IPS-20b (cell line): Measurements from ENCODE around the gene NIBAN1.
A peak's percentile ranks its signal among the peaks of the same experiment; 100 is the strongest.

Experiments used
- H3K27ac ChIP-seq: one replicate; pipeline ENCODE4 v1.5.1; 2013; ENCODE audit warnings: low read length
- H3K27me3 ChIP-seq: 2 replicates; pipeline ENCODE4 v1.6.1; 2013; ENCODE audit warnings: mild to moderate bottlenecking, low read length, inconsistent platforms; ENCODE audit not compliant: insufficient read depth
- H3K36me3 ChIP-seq: 2 replicates; pipeline ENCODE4 v1.6.1; 2013; ENCODE audit warnings: low read depth, mild to moderate bottlenecking, inconsistent platforms, low read length, moderate library complexity; ENCODE audit not compliant: insufficient read depth
- H3K4me1 ChIP-seq: 2 replicates; pipeline ENCODE4 v1.6.1; 2013; ENCODE audit warnings: mild to moderate bottlenecking, control low read depth, inconsistent platforms, low read length, moderate library complexity; ENCODE audit not compliant: insufficient read depth
- H3K4me3 ChIP-seq: 2 replicates; pipeline ENCODE4 v1.5.1; 2013; ENCODE audit warnings: mild to moderate bottlenecking, low read length, inconsistent platforms
- H3K9ac ChIP-seq: 2 replicates; pipeline ENCODE4 v1.6.1; 2013; ENCODE audit warnings: low read depth, mild to moderate bottlenecking, inconsistent platforms, low read length, moderate library complexity
- H3K9me3 ChIP-seq: 2 replicates; pipeline ENCODE4 v1.6.1; 2013; ENCODE audit warnings: mild to moderate bottlenecking, low read depth, low read length, inconsistent platforms; ENCODE audit not compliant: insufficient read depth

Gene NIBAN1

DNA sequence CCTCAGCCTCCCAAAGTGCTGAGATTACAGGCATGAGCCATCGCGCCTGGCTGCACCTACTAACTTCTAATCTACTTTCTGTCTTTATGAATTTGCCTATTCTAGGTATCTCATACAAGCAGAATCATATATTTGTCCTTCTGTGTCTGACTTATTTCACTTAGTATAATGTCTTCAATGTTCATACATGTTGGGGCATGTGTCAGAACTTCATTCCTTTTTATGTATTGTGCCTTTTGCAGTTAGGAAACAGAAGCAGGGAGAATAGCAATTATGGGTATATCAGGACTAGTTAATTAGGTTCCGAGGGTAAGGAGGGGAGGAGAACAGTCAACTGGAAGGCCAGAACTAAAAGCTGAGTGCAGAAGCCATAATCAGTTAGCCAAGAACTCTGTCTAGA, 18.0 kb upstream of the NIBAN1 start:
- Histone ChIP-seq H3K27me3 (no peaks in the 10 kb centered on the region), H3K27ac (no peak overlapping the region), H3K9ac (no peak overlapping the region), H3K4me3 (no peak overlapping the region), H3K9me3 (no peaks in the 10 kb centered on the region), H3K4me1 (no peaks in the 10 kb centered on the region; the same call in 1 of the 2 replicates), H3K36me3 (no peaks in the 10 kb centered on the region)

DNA sequence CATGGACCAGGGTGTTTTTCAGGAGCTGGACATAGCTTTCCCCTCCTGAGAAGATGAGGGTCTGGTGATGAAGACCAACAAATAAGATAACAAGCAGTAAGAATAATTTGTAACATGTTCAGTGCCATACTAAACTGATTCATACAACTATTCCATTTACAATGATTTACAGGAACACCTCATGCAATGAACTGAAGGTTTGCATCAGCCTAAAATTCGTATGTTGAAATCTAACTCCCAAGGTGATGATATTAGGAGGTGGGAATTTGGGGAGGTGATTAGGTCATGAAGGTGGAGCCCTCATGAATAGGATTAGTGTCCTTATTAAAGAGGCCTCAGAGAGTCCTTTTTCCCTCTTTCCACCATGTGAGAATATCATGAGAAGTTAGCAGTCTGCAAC, 15.9 kb upstream of the NIBAN1 start:
- H3K27me3 ChIP-seq, result no peaks in the 10 kb centered on the region
- no peak overlapping the region for H3K27ac ChIP-seq
- no peaks in the 10 kb centered on the region; the same call in 1 of the 2 replicates for H3K4me1 ChIP-seq
- no peaks in the 10 kb centered on the region for H3K9me3 ChIP-seq
- no peak overlapping the region for H3K4me3 ChIP-seq
- H3K36me3 ChIP-seq, result no peaks in the 10 kb centered on the region
- no peak overlapping the region for H3K9ac ChIP-seq

DNA sequence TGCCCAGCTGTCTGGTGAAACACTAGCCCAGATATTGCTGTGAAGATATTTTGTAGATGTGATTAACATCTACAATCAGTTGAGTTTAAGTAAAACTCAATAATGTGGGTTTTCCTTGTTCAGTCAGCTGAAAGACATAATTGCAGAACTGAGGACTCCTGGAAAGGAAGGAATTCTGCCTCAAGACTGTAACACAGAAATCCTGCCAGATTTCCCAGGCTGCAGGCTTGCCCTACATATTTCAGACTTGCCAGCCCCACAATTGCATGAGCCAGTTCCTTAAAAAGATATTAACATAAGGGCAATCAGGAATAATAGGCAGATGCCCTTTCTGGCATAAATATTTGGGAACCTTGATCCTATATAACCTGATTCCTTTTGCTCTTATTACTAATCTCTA, 14.2 kb upstream of the NIBAN1 start:
- no peaks in the 10 kb centered on the region for H3K9me3 ChIP-seq
- H3K27me3 ChIP-seq, result no peaks in the 10 kb centered on the region
- H3K36me3 ChIP-seq, result no peaks in the 10 kb centered on the region
- no peaks in the 10 kb centered on the region for H3K4me1 ChIP-seq
- no peak overlapping the region for H3K27ac ChIP-seq
- no peak overlapping the region for H3K4me3 ChIP-seq
- no peak overlapping the region for H3K9ac ChIP-seq

DNA sequence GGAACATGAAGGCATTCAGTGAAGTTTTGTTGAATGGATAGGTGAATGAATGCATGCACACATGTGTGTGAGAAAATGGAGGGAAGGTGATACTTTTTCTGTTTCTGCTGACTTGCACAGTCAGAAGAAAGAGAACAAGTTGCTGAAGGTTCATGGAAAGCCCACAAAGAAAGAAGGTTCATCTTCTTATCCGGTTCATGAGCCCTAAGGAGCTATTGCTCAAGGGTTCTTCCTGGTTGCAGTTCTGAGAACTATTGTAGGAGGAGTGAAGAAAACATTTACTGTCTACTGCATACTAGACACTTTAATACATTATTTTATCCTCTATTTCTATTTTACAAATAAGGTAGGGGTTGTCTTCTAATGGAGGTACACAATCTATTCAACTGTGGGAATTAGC, 13.4 kb upstream of the NIBAN1 start:
- H3K36me3 ChIP-seq, result no peaks in the 10 kb centered on the region
- H3K9ac ChIP-seq, result no peak overlapping the region
- no peak overlapping the region for H3K27ac ChIP-seq
- no peaks in the 10 kb centered on the region for H3K4me1 ChIP-seq
- H3K27me3 ChIP-seq, result no peaks in the 10 kb centered on the region
- no peaks in the 10 kb centered on the region for H3K9me3 ChIP-seq
- H3K4me3 ChIP-seq, result no peak overlapping the region

DNA sequence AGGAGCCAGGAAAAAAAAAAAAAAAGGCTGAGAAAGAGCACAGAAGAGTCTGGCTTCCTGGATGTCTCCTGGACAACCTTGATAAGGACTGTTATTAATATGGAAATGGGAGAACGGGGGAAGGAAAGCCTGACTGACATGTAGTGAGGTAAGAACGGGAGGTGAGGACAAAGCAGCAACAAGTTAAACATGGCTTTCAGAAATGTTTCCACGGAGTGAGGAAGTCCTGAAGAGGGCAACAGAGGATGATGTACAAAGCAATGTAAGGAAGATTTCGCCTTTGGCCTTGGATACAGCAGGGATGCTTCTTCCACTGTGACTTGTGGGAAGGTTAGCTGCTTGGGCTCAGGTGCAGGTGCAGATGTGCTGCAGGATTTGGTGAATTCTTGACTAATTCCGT, 11.9 kb upstream of the NIBAN1 start:
- Histone ChIP-seq H3K4me3 (no peak overlapping the region), H3K4me1 (no peaks in the 10 kb centered on the region), H3K9me3 (no peaks in the 10 kb centered on the region), H3K27ac (no peak overlapping the region), H3K9ac (no peak overlapping the region), H3K27me3 (no peaks in the 10 kb centered on the region), H3K36me3 (no peaks in the 10 kb centered on the region)

DNA sequence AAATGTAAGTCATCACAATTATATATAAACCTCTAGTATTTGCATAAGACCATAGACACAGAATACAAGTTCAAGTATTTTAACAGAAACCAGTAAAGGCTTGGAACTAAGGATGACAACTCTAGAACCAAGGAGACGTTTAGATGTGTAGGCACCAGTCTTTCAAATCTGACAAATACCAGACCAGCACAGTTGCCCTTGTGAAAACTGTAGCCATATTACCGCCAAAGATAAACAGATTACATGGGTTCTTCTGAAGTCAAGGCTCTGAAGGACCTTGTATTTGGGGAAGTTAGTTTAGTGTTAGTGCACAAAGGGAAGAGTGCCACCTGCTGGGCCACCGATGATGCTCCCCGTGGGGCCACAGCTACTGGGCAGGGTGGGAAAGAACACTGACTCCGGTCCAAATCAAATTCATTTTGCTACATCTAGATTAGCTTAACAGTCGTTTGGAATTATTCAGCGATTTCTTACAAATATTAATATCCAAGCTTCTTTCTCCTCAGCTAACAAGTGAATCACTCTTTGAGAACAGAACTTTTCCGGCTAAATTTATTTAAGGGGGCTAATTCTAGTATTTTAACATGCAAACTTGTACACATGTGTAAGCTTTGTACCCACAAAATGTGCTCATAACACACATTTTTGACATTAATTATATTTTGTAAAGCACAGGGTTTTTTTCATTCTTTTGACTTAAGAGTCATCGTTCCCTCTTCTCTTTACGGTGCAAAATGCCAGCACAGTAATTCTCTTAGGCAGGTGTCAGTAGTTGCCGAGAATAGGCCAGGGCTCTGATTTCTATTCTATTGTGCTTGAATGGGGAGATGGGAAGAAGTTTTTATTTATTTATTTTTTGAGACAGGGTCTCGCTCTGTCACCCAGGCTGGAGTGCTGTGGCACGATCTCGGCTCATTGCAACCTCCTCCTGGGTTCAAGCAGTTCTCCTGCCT, 8.0 kb upstream of the NIBAN1 start:
- H3K9ac ChIP-seq, result no peak overlapping the region
- no peaks in the 10 kb centered on the region for H3K4me1 ChIP-seq
- H3K9me3 ChIP-seq, result no peaks in the 10 kb centered on the region
- no peak overlapping the region for H3K4me3 ChIP-seq
- no peaks in the 10 kb centered on the region for H3K27me3 ChIP-seq
- H3K36me3 ChIP-seq, result no peaks in the 10 kb centered on the region
- H3K27ac ChIP-seq, result no peak overlapping the region

DNA sequence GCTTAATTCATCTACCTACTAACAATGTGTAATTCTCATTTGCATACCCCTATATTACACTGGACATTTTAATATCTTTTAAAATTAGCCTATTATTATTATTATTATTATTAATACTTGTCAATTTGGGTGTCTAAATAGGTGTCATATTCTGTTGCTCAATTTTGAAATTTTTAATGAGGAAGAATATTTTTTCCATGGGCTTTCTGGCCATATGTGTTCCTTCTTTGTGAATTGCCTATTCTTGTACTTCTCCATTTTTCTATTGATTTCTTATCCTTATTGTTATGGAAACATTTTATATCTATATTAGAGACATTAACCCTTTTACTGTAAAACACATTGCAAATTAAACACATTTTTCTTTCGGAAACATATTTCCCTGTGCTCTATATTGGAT, 6.4 kb upstream of the NIBAN1 start:
- Histone ChIP-seq H3K9ac (no peak overlapping the region), H3K36me3 (no peaks in the 10 kb centered on the region), H3K27me3 (peaks cover 8% of the 10 kb centered on the region), H3K4me3 (no peak overlapping the region), H3K4me1 (no peaks in the 10 kb centered on the region), H3K27ac (no peak overlapping the region), H3K9me3 (no peaks in the 10 kb centered on the region)

GRCh38 chr1:184975208-184975870, 1.0 kb upstream of the NIBAN1 start:
- no peaks in the 10 kb centered on the region for H3K36me3 ChIP-seq
- no peak overlapping the region for H3K4me3 ChIP-seq
- H3K27ac ChIP-seq, result no peak overlapping the region
- H3K9ac ChIP-seq, result no peak overlapping the region
- peaks cover 5% of the 10 kb centered on the region; the same call in 1 of the 2 replicates for H3K4me1 ChIP-seq
- H3K27me3 ChIP-seq, result peaks cover 52% of the 10 kb centered on the region
- H3K9me3 ChIP-seq, result no peaks in the 10 kb centered on the region

- H3K27me3 ChIP-seq, result peaks cover 52% of the 10 kb centered on the region
- H3K9me3 ChIP-seq, result no peaks in the 10 kb centered on the region
- no peak overlapping the region for H3K27ac ChIP-seq
- peak overlapping the region; percentile 88 for H3K4me3 ChIP-seq
- H3K9ac ChIP-seq, result peak overlapping the region; percentile 81; the same call in 1 of the 2 replicates
- peaks cover 7% of the 10 kb centered on the region; the same call in 1 of the 2 replicates for H3K4me1 ChIP-seq
- H3K36me3 ChIP-seq, result no peaks in the 10 kb centered on the region
Measured at GRCh38 chr1:184974837-184975115, 468 bp upstream of the NIBAN1 start.

DNA sequence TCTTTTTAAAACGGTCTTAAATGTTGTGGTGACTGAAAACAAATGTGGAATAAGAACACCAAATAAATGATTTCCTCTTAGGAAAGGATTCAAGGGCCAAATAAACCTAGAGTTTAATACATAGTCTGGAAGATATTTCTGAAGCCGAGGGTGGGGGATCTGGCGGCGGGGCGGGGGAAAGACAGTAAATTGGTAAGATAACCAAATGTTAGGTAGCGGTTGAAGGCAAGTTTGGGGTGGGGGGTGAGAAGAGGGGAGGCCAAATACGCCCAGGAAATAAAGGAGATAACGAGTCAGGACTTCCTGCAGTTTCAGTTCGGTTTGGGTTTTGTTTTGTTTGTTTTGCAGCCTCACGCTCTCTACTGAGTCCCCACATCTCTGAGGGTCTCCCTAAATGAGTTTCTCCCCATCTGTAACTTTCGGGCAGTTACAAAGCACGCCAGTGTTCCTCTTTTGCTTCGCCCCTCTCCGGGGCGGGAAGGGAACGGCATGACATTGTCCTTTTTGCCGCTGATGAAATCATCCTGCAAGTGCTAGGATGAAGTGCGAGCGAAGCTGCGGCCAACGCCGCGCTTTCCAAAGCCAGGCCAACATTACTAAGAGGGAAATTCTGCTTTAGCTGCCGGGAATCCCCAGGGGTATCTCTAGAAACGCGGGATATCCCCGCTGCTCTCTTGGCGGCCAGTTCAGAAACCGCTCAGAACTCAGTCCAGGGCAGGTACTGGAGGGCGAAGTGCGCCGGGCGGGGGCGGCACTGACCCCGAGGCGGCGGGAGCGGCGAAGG, 844 bp downstream of the NIBAN1 start:
- Histone ChIP-seq H3K36me3 (no peaks in the 10 kb centered on the region), H3K27ac (no peak overlapping the region), H3K9me3 (no peaks in the 10 kb centered on the region), H3K9ac (peak overlapping the region; percentile 81), H3K27me3 (peaks cover 52% of the 10 kb centered on the region), H3K4me1 (peaks cover 13% of the 10 kb centered on the region; the same call in 1 of the 2 replicates), H3K4me3 (peak overlapping the region; percentile 88)

DNA sequence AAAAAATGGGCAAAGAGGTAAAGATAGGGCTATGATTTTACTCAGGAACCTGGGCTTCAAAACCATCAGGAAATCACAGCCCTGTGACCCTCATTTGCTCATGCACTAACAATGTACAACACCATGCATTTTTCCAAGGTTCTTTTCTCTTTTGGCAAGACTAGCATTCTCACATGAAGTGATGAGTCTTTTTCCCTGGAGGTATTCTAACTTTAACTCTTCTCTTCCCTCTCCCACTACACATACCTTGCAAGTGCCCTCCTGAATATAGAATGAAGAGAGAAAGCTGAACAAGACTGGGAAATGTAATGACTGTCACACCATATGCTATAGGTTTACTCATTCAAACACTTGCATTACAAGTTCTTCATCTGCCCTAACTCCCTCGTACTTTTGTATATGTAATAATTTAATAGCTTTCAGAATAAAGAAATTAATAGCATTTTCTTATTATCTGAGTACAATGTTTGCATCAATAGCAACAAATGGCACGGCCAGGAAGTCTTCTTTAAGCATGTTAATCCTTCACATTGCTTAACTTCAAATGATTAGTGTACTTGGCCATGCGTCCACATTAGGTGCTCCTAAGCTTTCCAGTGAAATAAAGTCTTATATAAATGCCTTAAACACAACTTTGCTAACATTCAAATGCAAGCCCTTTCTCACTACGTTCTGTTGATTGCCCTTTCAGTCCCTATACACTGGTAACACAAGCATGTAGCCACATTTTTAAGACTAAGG, 1.8 kb downstream of the NIBAN1 start:
- Histone ChIP-seq H3K9ac (peak overlapping the region; percentile 81; the same call in 1 of the 2 replicates), H3K4me3 (peak overlapping the region; percentile 88), H3K27me3 (peaks cover 52% of the 10 kb centered on the region), H3K36me3 (no peaks in the 10 kb centered on the region), H3K27ac (no peak overlapping the region), H3K4me1 (peaks cover 13% of the 10 kb centered on the region; the same call in 1 of the 2 replicates), H3K9me3 (no peaks in the 10 kb centered on the region)
